LNCAP (cell line): ENCODE measurements around the gene ADAMTS16.

Experiments used
- CTCF ChIP-seq: fragments of 450-650 bp; IDR thresholded peaks from 2 replicates; pipeline ENCODE4 v1.5.1; 2017; ENCODE audit warnings: mild to moderate bottlenecking

ADAMTS16 gene

GRCh38 chr5:5270958-5271785 is 131.0 kb downstream of the ADAMTS16 start:
- TF ChIP-seq CTCF, result no peak

- TF ChIP-seq CTCF, result no peak
These were observed 131.7 kb downstream of the ADAMTS16 start for GRCh38 chr5:5271786-5272321.

DNA sequence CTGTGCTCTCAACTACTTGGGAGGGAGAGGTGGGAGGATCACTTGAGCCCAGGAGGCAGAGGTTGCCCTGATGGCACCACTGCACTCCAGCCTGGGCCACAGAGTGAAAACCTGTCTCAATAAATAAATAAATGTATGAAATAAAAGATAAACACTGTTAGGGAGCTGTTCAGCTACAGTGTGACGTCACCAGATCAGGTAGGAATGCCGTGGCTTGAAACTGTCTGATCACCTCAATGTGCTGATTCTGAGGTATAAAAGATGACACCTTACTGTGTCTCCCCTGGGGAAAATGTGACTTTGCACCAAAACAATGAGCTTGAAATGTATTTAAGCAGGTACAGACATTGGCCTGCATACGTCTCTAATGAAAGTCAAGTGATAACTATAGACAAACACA is 133.3 kb downstream of the ADAMTS16 start:
- no peak for TF ChIP-seq CTCF

DNA sequence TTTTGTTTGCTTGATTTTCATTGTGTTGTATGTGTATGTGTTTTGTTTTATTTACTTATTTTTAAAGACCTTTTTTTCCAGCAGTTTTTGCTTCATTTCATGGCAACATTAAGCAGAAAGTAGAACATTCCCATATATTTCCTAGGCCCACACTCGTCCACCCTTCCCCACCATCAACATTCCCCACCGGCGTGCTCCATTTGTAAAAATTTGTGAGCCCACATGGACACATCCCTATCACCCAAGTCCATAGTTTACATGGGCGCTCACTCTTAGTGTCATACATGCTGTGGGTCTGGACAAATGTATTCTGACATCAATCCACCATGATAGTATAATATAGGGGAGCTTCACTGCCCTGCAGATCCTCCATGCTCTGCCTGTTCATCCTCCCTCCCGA is 133.8 kb downstream of the ADAMTS16 start:
- TF ChIP-seq CTCF, result no peak

- no peak for TF ChIP-seq CTCF
These were observed 135.1 kb downstream of the ADAMTS16 start for GRCh38 chr5:5275211-5275610.

GRCh38 chr5:5276430-5276829 is 136.3 kb downstream of the ADAMTS16 start:
- no peak for TF ChIP-seq CTCF

GRCh38 chr5:5276951-5277517 is 136.9 kb downstream of the ADAMTS16 start:
- TF ChIP-seq CTCF, result no peak
